HCT116 (cell line): ENCODE data around the gene HOXB9.

Experiments used
- CEBPB ChIP-seq: IDR thresholded peaks from 2 replicates; pipeline ENCODE4 v1.6.1; 2012; ENCODE audit warnings: low read depth
- ELF1 ChIP-seq: IDR thresholded peaks from 2 replicates; pipeline ENCODE4 v1.6.1; 2012; ENCODE audit warnings: low read depth, borderline replicate concordance
- EZH2 ChIP-seq: fragments of 200-600 bp; sonication (generic); IDR thresholded peaks from 2 replicates; pipeline ENCODE4 v1.6.1; 2017; ENCODE audit warnings: antibody characterized with exemption, mixed run types
- EZH2phosphoT487 ChIP-seq: fragments of 200-600 bp; IDR thresholded peaks from 2 replicates; pipeline ENCODE4 v1.6.1; 2018; ENCODE audit warnings: antibody characterized with exemption, borderline replicate concordance
- POLR2A ChIP-seq: IDR thresholded peaks from 2 replicates; pipeline ENCODE4 v1.7.0; 2011; ENCODE audit warnings: borderline replicate concordance; ENCODE audit not compliant: insufficient read depth, insufficient read length; ENCODE audit errors: extremely low read depth
- POLR2AphosphoS5 ChIP-seq: IDR thresholded peaks from 2 replicates; pipeline ENCODE4 v1.6.1; 2011; ENCODE audit warnings: mild to moderate bottlenecking, low read depth, low read length, moderate library complexity
- TCF7L2 ChIP-seq: IDR thresholded peaks from 2 replicates; pipeline ENCODE4 v1.7.0; 2011; ENCODE audit warnings: borderline replicate concordance, inconsistent platforms; ENCODE audit not compliant: insufficient read depth, insufficient read length; ENCODE audit errors: extremely low read depth
- YY1 ChIP-seq: IDR thresholded peaks from 2 replicates; pipeline ENCODE4 v1.6.1; 2011; ENCODE audit warnings: low read length, low read depth, moderate library complexity, mild to moderate bottlenecking; ENCODE audit not compliant: insufficient replicate concordance; ENCODE audit errors: extremely low read depth
- ZNF274 ChIP-seq: fragments of 200-500 bp; sonication (Bioruptor generic); IDR thresholded peaks from 2 replicates; pipeline ENCODE4 v1.6.1; 2014; ENCODE audit warnings: mild to moderate bottlenecking, low read depth, low read length, inconsistent platforms
- TF ChIP-seq, protein P1 (sequence below), 3 experiments: fragments of 200-600 bp in 1 of 3; sonication (generic) in 1 of 3; IDR thresholded peaks in 2 of 3; conservative IDR thresholded peaks in 1 of 3; 2 replicates each; pipeline ENCODE4 v1.5.1; 2012 to 2017; ENCODE audit warnings: low read depth in 2 of 3, low read length in 2 of 3, antibody characterized with exemption in 1 of 3, borderline replicate concordance in 1 of 3, control low read depth in 1 of 3, mild to moderate bottlenecking in 1 of 3, mixed read lengths in 1 of 3, mixed run types in 1 of 3, moderate library complexity in 1 of 3; ENCODE audit not compliant: insufficient read depth in 1 of 3
- TF ChIP-seq, protein P2 (sequence below): IDR thresholded peaks from 2 replicates; pipeline ENCODE4 v1.6.1; 2012
- TF ChIP-seq, protein P3 (sequence below): IDR thresholded peaks from 2 replicates; pipeline ENCODE4 v1.6.1; 2011; ENCODE audit warnings: mild to moderate bottlenecking, low read length, moderate library complexity; ENCODE audit not compliant: insufficient replicate concordance; ENCODE audit errors: extremely low read depth

DNA sequence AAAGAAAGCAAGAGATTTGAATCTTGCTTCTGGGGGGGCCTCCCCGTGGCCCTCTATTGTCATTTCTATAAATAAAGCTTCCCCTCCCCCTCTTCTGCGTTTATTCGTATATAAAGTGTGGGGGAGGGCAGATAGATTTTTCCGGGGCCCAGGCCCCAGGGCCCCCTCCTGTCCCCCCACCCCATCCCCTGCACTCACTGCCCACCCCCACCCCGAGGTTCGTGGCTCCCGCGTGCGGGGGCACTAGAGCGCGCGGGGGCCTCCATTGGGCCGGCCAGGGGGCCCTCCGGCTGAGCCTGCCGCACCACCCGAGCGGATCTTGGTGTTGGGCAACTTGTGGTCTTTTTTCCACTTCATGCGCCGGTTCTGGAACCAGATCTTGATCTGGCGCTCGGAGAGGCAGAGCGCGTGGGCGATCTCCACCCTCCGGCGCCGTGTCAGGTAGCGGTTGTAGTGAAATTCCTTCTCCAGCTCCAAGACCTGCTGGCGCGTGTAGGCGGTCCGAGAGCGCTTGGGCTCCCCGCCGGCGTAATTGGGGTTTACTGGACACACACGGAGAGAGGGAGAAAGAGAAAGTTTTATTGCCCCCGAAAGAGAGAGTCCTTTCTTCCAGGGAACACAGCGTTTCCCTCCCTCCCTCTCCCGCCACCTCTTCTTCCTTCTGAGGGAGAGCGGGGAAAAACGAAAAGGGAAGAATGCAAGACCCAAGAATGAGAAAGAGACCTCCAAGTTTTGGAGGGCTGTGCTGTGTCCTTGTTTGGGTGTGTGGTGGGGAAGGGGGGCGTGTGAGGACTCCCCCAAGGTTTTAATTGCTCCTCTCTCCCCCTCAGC is 49.5 kb downstream of the HOXB9 start:
- no peak for TF ChIP-seq POLR2A
- TF ChIP-seq, protein P1, sequence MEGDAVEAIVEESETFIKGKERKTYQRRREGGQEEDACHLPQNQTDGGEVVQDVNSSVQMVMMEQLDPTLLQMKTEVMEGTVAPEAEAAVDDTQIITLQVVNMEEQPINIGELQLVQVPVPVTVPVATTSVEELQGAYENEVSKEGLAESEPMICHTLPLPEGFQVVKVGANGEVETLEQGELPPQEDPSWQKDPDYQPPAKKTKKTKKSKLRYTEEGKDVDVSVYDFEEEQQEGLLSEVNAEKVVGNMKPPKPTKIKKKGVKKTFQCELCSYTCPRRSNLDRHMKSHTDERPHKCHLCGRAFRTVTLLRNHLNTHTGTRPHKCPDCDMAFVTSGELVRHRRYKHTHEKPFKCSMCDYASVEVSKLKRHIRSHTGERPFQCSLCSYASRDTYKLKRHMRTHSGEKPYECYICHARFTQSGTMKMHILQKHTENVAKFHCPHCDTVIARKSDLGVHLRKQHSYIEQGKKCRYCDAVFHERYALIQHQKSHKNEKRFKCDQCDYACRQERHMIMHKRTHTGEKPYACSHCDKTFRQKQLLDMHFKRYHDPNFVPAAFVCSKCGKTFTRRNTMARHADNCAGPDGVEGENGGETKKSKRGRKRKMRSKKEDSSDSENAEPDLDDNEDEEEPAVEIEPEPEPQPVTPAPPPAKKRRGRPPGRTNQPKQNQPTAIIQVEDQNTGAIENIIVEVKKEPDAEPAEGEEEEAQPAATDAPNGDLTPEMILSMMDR (IDR thresholded peaks at IDR 0.05 in 2 of 3, conservative IDR thresholded peaks at IDR 0.05 in 1 of 3; ENCODE audit: borderline replicate concordance in 1 of 3, insufficient read depth in 1 of 3, low read depth in 2 of 3, low read length in 2 of 3), result no peak
- TF ChIP-seq, protein P2, sequence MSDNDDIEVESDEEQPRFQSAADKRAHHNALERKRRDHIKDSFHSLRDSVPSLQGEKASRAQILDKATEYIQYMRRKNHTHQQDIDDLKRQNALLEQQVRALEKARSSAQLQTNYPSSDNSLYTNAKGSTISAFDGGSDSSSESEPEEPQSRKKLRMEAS, result no peak
- no peak for TF ChIP-seq ZNF274
- TF ChIP-seq EZH2, result no peak
- no peak for TF ChIP-seq POLR2AphosphoS5
- no peak for TF ChIP-seq CEBPB
- TF ChIP-seq ELF1, result no peak
- no peak for TF ChIP-seq YY1
- TF ChIP-seq, protein P3, sequence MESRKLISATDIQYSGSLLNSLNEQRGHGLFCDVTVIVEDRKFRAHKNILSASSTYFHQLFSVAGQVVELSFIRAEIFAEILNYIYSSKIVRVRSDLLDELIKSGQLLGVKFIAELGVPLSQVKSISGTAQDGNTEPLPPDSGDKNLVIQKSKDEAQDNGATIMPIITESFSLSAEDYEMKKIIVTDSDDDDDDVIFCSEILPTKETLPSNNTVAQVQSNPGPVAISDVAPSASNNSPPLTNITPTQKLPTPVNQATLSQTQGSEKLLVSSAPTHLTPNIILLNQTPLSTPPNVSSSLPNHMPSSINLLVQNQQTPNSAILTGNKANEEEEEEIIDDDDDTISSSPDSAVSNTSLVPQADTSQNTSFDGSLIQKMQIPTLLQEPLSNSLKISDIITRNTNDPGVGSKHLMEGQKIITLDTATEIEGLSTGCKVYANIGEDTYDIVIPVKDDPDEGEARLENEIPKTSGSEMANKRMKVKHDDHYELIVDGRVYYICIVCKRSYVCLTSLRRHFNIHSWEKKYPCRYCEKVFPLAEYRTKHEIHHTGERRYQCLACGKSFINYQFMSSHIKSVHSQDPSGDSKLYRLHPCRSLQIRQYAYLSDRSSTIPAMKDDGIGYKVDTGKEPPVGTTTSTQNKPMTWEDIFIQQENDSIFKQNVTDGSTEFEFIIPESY, result no peak
- no peak for TF ChIP-seq EZH2phosphoT487
- TF ChIP-seq TCF7L2, result no peak
